Mucosa of descending colon (tissue), 3 donors: ENCODE results near the gene VTN. TPM values are rescaled to one million over a fixed set of nuclear protein-coding genes. Genes with fewer than 3 reads are reported as not detected.

Experiments used
- ATAC-seq: fragments of 200-7000 bp; cut with Tn5 transposase; one replicate; pipeline ENCODE4 v1.9.1; 2020; ENCODE audit warnings: mild to moderate bottlenecking, moderate library complexity
- DNase-seq, 3 donors: peaks; one replicate each; pipeline ENCODE4 v3.0.0-alpha.2; 2020
- H3K36me3 ChIP-seq: fragments of 200-600 bp; one replicate; pipeline ENCODE4 v1.8.0; 2021; ENCODE audit warnings: low read depth, mild to moderate bottlenecking
- H3K4me1 ChIP-seq: fragments of 200-600 bp; one replicate; pipeline ENCODE4 v1.8.0; 2021; ENCODE audit warnings: low read depth, mild to moderate bottlenecking
- H3K4me3 ChIP-seq: fragments of 200-600 bp; one replicate; pipeline ENCODE4 v1.8.0; 2021; ENCODE audit warnings: mild to moderate bottlenecking
- H3K9me3 ChIP-seq: fragments of 200-600 bp; one replicate; pipeline ENCODE4 v1.8.0; 2021; ENCODE audit warnings: mild to moderate bottlenecking
- CTCF ChIP-seq: fragments of 200-600 bp; IDR thresholded peaks from one replicate; pipeline ENCODE4 v1.8.0; 2022; ENCODE audit warnings: antibody characterized with exemption, mild to moderate bottlenecking
- intact Hi-C, 2 donors: fragments of 100-400 bp; cut with DNase I in 1 of 2; cut with micrococcal nuclease in 1 of 2; formaldehyde crosslinking; loops; one replicate each; pipeline versions ENCODE4 v1.11.0 to v1.11.1; 2022; cut with DNase I, micrococcal nuclease
- total RNA-seq, 3 donors: library from RNA; stranded (reverse); fragmentation: NEBNext Ultra II Directional in 2 of 3; extraction: Animal tissue kit (Norgen Biotek cat#: 25700) in 2 of 3; gene quantifications; one replicate each; pipeline versions ENCODE4 v1.2.1 to v1.2.4, GENCODE V29; 2021 to 2023
- donor health status: DM: no; HTN: no; CAD: no; lungs with moderate emphysema.
- donor health status: DM: no; HTN: no; CAD: no.
- donor health status: DM: no; HTN: yes; CAD: no.

Gene VTN
- total RNA-seq, 3 donors from 2014 or later: 0.23 to 0.39 (median 0.35) TPM

DNA sequence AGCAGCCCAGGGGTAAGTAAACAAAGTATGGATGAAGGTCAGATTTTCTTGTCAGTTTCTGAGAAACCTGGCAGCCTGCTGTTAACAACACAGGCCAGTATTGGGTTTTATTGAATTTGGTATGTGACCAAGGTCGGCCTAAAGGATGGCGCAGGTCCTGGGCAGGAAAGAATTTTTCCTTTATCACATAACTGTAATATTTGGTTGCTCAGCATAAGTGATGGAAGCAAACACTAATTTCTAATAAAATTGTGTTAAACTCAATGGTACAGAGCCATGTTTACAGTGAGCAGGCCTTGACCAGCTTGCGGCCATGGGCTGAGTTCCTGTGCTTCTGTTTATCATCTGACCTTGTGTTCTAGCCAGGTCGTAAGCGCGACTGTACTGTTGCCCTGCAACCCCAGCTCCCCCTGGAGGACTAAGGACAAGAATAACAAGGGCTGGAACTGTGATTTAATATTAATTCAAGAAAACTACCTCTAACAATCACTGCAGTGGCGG, 23.3 kb downstream of the VTN start:
- no peaks in the 10 kb centered on the region for H3K4me1 ChIP-seq
- ATAC-seq: no peak
- no peak for TF ChIP-seq CTCF

DNA sequence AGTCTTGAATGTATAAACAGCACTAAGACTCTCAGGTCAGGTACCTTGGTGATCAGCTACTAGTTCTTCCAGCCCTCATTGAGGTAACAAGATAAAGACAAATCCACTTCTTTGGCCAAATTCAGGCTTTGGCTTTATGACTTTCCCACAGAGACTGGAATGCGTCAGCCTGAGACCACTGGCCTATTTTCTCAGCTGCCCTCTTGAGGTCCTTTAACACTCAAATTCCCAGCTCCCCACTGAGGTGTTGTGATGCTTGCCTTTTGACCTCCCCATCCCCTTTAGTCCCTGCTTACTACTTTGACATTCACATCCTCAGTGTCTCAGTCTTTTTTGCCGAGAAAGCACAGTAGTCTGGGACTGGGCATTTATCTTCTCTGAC, 23.9 kb downstream of the VTN start:
- H3K9me3 ChIP-seq: no peaks in the 10 kb centered on the region
- intact Hi-C loops: no loop called here
- H3K4me3 ChIP-seq: no peak overlapping the region
- ATAC-seq (no peak), DNase-seq (no peak)
- TF ChIP-seq CTCF: no peak
- H3K4me1 ChIP-seq: no peaks in the 10 kb centered on the region
- H3K36me3 ChIP-seq: peaks cover 10% of the 10 kb centered on the region

More for the DNA sequence above, 23.3 kb downstream of the VTN start:
- intact Hi-C loops: no loop called here
- H3K4me3 ChIP-seq: no peak overlapping the region
- no peak for DNase-seq
- no peaks in the 10 kb centered on the region for H3K9me3 ChIP-seq
- H3K36me3 ChIP-seq: peaks cover 10% of the 10 kb centered on the region

GRCh38 chr17:28345419-28346198, 24.5 kb downstream of the VTN start:
- Histone ChIP-seq H3K4me1 (no peaks in the 10 kb centered on the region), H3K36me3 (peaks cover 10% of the 10 kb centered on the region), H3K9me3 (no peaks in the 10 kb centered on the region), H3K4me3 (no peak overlapping the region)
- no peak for ATAC-seq
- intact Hi-C loops: no loop called here
- no peak for TF ChIP-seq CTCF
- no peak for DNase-seq

DNA sequence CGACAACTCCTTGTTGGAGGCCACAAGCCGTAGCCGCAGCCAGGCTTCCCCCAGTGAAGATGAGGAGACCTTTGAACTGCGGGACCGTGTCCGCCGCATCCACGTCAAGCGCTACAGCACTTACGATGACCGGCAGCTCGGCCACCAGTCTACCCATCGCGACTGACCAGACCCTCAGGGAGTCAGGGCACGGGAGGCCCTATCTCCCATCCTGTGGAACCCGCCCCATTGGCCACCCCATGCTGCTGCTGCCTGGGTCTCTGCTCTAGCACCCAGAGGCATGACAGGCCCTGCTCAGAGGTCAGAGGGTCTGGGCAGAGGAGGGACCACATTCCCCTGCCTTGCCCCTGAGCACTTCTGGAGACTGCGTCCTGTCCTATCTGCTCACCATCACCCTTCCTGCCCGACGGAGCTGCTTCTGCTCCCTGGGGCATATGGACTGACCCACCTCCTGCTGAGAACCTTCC, 25.6 kb downstream of the VTN start:
- Histone ChIP-seq H3K4me3 (no peak overlapping the region), H3K4me1 (no peaks in the 10 kb centered on the region), H3K9me3 (no peaks in the 10 kb centered on the region), H3K36me3 (peaks cover 10% of the 10 kb centered on the region)
- no peak for DNase-seq
- no peak for TF ChIP-seq CTCF
- intact Hi-C loops: no loop called here
- no peak for ATAC-seq

GRCh38 chr17:28344011-28344410, 26.1 kb downstream of the VTN start:
- peaks cover 10% of the 10 kb centered on the region for H3K36me3 ChIP-seq

More at GRCh38 chr17:28344011-28344410, 26.1 kb downstream of the VTN start:
- ATAC-seq (no peak), DNase-seq (no peak)
- intact Hi-C loops: no loop called here
- Histone ChIP-seq H3K4me3 (no peak overlapping the region), H3K4me1 (no peaks in the 10 kb centered on the region), H3K9me3 (no peaks in the 10 kb centered on the region)
- no peak for TF ChIP-seq CTCF
